HEK293T (cell line): ENCODE data around the gene LRRK1.

Experiments
- BHLHE40 ChIP-seq: fragments of 450-650 bp; IDR thresholded peaks from 2 replicates; pipeline ENCODE4 v1.6.1; 2016; ENCODE audit warnings: mild to moderate bottlenecking, moderate library complexity, borderline replicate concordance
- CTBP1 ChIP-seq: fragments of 450-650 bp; IDR thresholded peaks from 2 replicates; pipeline ENCODE4 v1.6.1; 2016; ENCODE audit warnings: borderline replicate concordance
- FOXA1 ChIP-seq: fragments of 450-650 bp; IDR thresholded peaks from 2 replicates; pipeline ENCODE4 v1.6.1; 2016; ENCODE audit warnings: mild to moderate bottlenecking
- FOXM1 ChIP-seq: fragments of 450-650 bp; IDR thresholded peaks from 2 replicates; pipeline ENCODE4 v1.6.1; 2017; ENCODE audit warnings: mild to moderate bottlenecking, borderline replicate concordance
- HDGF ChIP-seq: fragments of 450-650 bp; IDR thresholded peaks from 2 replicates; pipeline ENCODE4 v1.6.1; 2017; ENCODE audit warnings: antibody characterized with exemption, borderline replicate concordance
- SP1 ChIP-seq: fragments of 450-650 bp; IDR thresholded peaks from 2 replicates; pipeline ENCODE4 v1.6.1; 2017
- ZNF384 ChIP-seq: fragments of 450-650 bp; IDR thresholded peaks from 2 replicates; pipeline ENCODE4 v1.6.1; 2016
- TF ChIP-seq, protein P1 (sequence below): fragments of 450-650 bp; IDR thresholded peaks from 2 replicates; pipeline ENCODE4 v1.6.1; 2016

DNA sequence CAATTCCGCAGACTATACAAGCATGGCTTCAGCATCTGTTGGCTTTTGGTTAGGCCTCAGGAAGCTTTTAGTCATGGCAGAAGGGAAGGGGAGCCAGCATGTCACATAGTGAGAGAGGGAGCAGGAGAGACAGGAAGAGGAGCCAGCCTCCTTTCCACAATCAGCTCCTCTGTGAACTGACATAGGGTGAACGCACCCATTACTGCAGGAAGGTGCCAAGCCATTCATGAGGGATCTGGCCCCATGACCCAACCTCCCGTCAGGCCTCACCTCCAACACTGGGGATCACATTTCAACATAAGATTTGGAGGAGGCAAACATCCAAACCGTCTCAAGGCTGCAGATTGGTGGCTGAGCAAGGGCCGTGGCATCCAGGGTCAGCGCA is 106.3 kb downstream of the LRRK1 start:
- TF ChIP-seq SP1, result no peak
- no peak for TF ChIP-seq FOXM1
- no peak for TF ChIP-seq CTBP1
- TF ChIP-seq FOXA1, result no peak
- TF ChIP-seq ZNF384, result no peak
- TF ChIP-seq HDGF, result no peak
- TF ChIP-seq BHLHE40, result no peak
- TF ChIP-seq, protein P1, sequence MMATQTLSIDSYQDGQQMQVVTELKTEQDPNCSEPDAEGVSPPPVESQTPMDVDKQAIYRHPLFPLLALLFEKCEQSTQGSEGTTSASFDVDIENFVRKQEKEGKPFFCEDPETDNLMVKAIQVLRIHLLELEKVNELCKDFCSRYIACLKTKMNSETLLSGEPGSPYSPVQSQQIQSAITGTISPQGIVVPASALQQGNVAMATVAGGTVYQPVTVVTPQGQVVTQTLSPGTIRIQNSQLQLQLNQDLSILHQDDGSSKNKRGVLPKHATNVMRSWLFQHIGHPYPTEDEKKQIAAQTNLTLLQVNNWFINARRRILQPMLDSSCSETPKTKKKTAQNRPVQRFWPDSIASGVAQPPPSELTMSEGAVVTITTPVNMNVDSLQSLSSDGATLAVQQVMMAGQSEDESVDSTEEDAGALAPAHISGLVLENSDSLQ, result no peak
